ENCODE measurements around the gene NACC2.

The NACC2 gene

GRCh38 chr9:136131629-136132511, 36.8 kb upstream of the NACC2 start:
- no peak for DNase-seq

GRCh38 chr9:136129176-136129575, 34.1 kb upstream of the NACC2 start:
- no peak for DNase-seq

GRCh38 chr9:136128436-136128835, 33.3 kb upstream of the NACC2 start:
- no peak for DNase-seq

DNA sequence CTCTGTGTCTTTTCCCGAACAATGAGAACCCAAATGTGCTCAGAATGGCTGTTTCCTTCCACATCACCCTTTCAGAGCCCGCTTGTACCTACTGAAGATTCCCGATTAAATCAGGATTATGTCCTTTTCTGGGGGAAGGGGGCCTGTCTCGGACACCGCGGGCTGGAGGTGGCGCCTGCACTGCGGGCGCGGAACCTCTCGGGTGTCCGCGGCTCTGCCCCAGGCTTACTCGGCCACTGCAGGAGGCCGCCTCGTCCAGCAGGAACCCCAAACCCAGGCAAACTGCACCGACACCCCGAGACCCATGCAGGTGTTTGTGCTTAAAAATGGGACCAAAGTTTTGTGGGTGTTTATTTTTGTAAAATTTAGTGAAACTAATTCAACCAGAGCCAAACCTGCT, 32.2 kb upstream of the NACC2 start:
- no peak for DNase-seq

- DNase-seq = no peak
Measured at GRCh38 chr9:136124976-136125692, 30.0 kb upstream of the NACC2 start.

DNA sequence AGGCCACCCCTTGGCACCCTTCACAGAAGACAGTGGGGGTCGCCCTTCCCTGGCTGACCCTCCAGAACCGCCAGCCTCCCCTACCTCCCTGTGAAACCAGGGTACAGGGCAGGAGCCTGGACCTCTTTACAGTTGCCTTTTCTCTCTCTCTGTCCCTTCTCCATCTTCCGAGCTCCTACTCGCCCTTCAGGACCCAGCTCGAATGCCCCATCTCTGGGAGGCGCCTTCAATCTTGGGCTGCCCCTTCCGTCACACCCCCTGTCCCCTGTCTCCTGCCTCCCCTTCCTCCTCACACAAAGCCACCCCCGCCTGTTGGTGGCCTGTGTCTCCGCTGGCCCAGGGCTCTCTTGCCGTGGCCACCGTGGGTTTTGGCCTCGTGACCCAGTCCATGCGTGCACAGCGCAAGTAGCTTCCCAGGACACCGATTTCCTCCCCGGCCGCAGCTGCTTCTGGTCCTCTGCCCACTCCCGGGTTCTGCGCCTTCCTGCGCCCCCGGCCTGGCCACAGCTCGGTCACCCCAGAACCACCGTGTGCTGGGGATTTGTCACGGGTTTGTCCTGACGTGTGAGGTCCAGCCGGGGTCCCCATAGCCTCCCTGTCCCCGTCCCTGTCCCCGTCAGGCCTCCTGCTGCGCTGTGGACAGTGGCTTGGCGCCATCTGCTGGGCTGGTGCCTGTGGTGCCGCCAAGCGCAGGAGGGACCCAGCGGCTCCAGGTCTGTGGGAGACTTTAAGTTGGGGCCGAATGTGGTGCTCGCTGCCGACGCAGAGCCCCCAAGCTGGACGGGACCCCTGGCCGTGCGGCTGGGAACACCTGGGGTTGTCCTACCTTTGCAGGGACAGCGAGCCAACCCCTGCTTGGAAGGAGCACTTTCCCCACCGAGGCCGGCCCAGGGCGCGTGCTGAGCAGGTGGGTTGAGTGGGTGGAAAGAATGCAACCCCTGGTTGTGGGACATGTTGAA, 27.6 kb upstream of the NACC2 start:
- peak in 56 of 58 donors; percentile 16 to 83 (median 60) for DNase-seq

DNA sequence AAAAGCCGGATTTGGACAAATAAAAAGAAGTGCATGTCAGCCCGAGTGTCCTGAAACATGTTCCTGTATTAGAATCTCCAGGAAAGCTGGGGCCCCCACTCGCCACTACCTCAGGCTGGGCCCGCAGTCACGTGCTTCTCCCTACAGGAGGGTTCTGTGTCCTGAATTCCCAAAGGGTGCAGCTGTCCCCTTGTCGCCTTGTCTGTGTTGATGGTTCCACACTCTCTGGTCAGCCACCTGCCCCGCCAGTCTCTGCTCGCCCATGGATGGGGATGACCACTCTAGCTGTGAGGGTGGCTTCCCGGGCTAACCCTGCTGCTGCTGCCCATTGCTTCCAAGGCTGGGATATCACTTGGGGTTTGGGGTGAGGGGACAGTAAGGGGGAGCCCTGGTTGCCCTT, 26.7 kb upstream of the NACC2 start:
- DNase-seq = no peak

DNA sequence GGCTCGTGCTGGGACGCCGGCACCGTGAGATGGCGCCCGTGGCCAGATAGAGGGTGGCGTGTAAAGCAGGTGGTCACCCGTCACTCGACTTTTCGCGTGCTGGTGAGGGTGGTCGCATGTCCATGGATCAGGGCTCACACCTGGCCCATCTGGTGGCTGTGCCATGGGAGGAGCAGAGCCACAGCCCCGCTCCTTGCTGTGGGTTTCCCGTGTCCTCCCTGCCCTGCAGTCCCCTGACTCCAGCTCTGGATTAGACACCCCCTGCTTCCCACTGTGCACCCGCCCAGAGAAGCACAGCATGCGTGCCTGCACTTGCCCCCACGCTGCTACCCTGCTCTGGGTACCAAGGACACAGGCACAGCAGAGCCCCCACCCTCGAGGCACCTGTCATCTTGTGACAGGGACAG, 25.4 kb upstream of the NACC2 start:
- no peak for DNase-seq

DNA sequence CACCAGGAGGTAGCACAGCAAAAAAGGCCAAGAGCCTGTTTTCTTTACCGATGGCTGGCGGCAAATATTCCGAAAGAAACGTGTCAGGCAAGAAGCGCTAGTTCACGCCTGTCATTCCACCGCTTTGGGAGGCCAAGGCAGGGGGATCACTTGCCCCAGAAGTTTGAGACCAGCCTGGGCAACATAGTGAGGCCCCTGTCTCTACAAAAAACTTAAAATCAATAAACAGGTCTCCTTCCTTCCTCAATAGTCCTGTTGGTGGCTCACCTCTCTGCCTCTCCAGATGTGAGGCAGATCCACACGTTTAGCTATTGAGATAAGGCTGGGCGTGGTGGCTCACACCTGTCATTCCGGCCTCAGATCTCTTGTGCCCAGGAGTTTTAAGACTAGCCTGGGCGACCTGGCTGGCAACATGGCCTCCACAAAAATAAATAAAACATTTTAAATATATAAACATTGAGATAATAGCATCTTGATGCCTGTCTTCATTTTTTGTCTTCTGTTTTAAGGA, 24.8 kb upstream of the NACC2 start:
- DNase-seq = no peak

- DNase-seq = peak in 4 of 58 donors; percentile 40 to 60 (median 58)
Measured at GRCh38 chr9:136119061-136119882, 24.2 kb upstream of the NACC2 start.

DNA sequence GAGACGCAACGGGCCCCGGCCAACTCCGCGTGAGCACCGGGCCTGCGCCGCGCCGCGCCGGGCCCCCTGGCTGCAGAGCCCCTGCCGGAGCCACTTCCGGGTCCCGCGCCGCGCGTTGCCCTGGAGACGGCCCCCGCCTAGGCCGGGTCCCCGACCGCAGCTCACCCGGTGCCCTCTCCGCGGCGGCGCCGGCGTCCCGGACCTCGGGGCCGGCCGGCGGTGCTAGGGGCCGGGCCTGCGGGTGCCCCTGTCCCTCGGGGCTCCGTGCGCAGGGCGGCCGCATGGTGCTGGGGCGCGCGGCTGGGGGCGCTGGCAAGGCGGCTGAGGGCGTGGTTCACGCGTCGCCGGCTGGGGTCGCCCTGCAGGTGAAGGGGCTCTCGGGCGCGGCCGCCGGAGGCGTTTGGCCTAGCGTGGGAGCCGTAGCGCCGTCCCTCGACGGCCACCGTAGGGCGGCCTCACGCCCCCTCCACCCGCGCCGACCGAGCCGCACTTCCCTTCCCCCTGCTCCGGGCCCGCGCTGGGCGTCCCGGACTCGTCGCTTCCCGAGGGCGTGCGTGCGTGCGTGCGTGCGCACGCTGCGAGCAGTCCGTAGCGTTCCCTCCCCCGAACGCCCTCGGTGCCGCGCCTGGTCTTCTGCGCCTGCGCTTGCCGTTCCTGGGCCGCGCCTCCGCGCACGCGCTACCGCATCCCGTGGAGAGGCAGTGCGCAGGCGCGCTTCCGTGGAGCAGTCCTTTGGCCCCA, 23.4 kb upstream of the NACC2 start, which contains the start of gene TMEM250:
TSS of gene TMEM250 (minus strand) at position 556 of the 741 bp plus-strand sequence. CDS start 1,975 bp downstream, outside the sequence.
- peak; percentile 56 to 97 (median 90) for DNase-seq

DNA sequence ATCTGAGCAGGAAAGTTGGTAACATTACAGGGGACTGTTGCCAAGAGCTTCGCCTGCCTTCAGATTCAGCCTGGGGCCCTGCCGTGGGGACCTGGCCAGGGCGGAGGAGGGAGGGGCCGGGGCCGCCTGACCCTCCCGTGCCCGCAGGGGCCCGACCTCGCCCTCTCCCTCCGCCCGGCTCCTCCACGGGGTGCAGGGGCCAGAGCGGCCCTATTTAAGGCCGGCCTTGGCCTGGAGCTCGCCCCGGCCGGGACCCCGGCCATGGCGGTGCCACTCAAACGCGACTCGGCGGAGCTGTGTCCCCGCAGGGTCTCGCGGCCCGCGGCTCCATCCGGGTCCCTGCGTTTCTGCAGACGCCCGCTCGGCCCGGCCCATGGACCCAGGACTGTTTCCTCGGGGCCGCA, 22.8 kb upstream of the NACC2 start:
- peak in 2 of 58 donors; percentile 61 to 64 for DNase-seq

GRCh38 chr9:136117291-136117915, 22.3 kb upstream of the NACC2 start:
- peak in 3 of 58 donors; percentile 28 to 35 (median 29) for DNase-seq

- no peak for DNase-seq
Measured at GRCh38 chr9:136116360-136117098, 21.4 kb upstream of the NACC2 start.

- DNase-seq = no peak
Measured at GRCh38 chr9:136115641-136116359, 20.7 kb upstream of the NACC2 start.

DNA sequence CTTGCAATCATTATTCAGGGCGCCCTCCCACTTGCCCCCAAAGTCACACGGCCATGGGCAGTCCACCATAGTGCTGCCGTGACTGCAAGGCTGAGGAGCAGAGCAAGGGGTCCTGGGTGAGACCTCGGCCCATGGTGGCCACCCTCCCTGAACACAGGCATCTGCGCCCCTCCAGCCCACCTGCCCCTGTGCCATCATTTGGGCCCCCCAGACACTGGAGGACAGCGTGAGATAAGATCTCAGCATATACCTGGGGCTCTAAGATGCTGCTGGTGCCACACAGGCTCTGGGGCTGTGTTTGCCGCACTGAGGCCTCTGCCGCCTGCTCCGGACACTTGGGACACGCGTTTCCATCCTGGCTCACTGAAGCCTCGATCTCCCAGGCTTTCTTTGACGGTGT, 20.1 kb upstream of the NACC2 start:
- DNase-seq = no peak

DNA sequence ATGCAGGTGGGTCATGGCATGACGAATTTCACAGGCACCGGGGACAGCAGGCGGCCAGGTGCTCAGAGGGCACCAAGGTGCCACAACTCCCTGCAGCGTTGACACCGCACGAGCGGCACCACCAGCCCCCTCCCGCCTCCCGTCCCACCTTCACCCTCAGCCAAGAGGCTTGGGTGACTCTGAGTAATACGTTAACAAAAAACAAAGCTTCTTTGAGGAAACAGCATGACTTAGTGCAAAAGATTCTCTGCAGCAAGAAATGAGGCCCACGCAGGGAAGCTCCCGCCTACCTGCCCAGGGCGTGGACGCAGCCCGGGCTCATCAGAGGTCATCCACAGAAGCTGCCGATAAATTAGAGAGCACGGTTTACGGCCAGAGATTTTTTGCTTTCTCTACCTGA, 19.5 kb upstream of the NACC2 start:
- no peak for DNase-seq
